Activated CD4-positive, alpha-beta T cell treated with anti-CD3 and anti-CD28 coated beads, Interleukin-2, Interleukin-4, amounts not matched to agents 100 ng/mL and 50 ng/mL, durations not matched to agents 16 hours and 8 hours (primary cell): ENCODE data around the gene PPP2R3B.
"Not testable (repeated sequence)": the region's sequence is repeated elsewhere in the genome, so short reads cannot be mapped to it uniquely, and the experiment has no call there.

ENCODE experiments used
- DNase-seq: peaks from one replicate; pipeline ENCODE4 v3.0.0-alpha.2; 2020; ENCODE audit warnings: low spot score

Gene PPP2R3B

GRCh38 chrX:319579-320125 is 67.1 kb downstream of the PPP2R3B start:
- DNase-seq, result no peak

GRCh38 chrX:318739-319578 is 67.7 kb downstream of the PPP2R3B start, which contains the start of gene GTPBP6:
GTPBP6 (minus strand) TSS chrX:318796; CDS start chrX:318787, 9 bp downstream.
- peak; percentile 99 for DNase-seq

- peak; percentile 98 for DNase-seq
These were observed 68.5 kb downstream of the PPP2R3B start for GRCh38 chrX:318068-318738.

GRCh38 chrX:317424-318067 is 69.2 kb downstream of the PPP2R3B start:
- no peak for DNase-seq

- no peak for DNase-seq
These were observed 70.1 kb downstream of the PPP2R3B start for GRCh38 chrX:316351-317325.

GRCh38 chrX:314781-315595 is 71.7 kb downstream of the PPP2R3B start:
- DNase-seq, result no peak

GRCh38 chrX:314049-314448 is 72.7 kb downstream of the PPP2R3B start:
- DNase-seq, result no peak

- DNase-seq, result no peak
These were observed 73.2 kb downstream of the PPP2R3B start for GRCh38 chrX:313546-313945.

- DNase-seq, result no peak
These were observed 73.9 kb downstream of the PPP2R3B start for GRCh38 chrX:312621-313331.

- no peak for DNase-seq
These were observed 75.3 kb downstream of the PPP2R3B start for GRCh38 chrX:311156-312129.

- no peak for DNase-seq
These were observed 76.0 kb downstream of the PPP2R3B start for GRCh38 chrX:310621-311155.

GRCh38 chrX:308821-309520 is 77.7 kb downstream of the PPP2R3B start:
- DNase-seq, result no peak

- DNase-seq, result no peak
These were observed 79.2 kb downstream of the PPP2R3B start for GRCh38 chrX:307261-308111.

GRCh38 chrX:306614-307251 is 80.0 kb downstream of the PPP2R3B start:
- not testable (repeated sequence) for DNase-seq

GRCh38 chrX:305781-306613 is 80.7 kb downstream of the PPP2R3B start:
- not testable (repeated sequence) for DNase-seq
